ENCODE results near the gene MTSS2. TPM values are rescaled to one million over a fixed set of nuclear protein-coding genes. Genes with fewer than 3 reads are reported as not detected.

Gene MTSS2
- total and polyA plus RNA-seq, 12 donors, result 11.6 to 145 (median 73.9) TPM

DNA sequence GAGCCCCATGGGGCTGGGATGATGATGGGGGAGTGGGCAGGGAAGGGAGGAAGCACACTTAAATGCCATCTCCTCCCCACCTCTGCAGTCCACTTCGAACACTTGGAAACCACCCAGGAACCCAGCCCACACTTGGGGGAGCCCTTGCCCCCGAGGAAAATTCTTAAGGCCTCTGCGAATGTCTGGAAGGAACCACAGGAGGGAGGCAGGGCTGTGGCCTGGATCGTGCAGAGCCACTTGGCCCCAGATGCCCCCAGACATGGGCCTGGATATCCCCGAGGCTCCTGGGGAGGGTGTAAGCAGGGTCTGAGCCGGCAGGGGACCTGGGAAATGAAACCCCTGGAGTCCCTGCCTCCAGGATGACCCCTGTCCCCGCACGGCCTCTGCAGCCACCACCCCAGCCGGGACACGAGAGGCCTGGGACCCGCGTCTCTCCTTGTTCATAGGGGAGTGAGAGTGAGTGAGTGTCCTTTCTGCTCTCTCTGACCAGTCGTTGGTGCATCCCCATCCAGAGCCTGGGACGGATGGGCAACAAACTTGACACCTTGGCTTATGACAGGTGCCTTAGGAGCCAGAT is 11.8 kb upstream of the MTSS2 start:
- intact Hi-C loops (cut with DNase I), result loop anchor here (5.0 kb wide), 2 partner anchors 40 to 45 kb away; no protein-coding TSS in a partner anchor
- peak overlapping the region in 2 of 5 donors; percentile 0 to 48 for H3K27ac ChIP-seq
- DNase-seq, result no peak

DNA sequence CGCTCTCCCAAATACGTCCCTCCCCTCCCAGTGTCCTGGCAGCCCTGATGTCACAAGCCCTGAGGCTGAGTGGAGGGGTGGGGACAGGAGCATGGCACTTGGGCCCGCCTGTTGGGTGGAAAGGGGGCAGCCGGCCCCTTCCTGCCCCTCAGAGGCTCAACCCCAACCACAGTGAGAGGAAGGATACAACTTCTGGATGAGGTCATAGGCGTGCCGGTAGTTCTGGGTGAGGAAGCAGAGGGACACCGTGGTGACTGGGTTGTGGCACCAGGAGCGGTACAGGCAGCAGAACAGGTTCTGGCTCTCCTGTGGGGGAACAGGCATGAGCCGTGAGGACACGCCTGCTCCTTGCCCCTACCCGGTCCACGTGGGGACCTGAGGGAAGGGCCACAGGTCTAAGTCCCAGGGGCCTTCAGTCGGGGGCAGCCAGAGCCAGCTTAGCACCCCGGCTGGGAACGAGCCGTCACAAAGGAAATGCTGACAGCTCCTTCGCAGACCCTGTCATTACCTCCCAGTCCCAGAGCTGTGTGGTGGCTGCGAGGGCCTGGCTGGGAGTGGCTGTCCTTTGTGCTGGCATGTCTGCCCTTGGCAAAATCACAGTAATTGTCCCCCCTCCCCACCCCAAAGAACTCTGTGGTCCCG is 11.2 kb upstream of the MTSS2 start:
- 47 to 81% (median 77%) methylated on average over 5 to 19 of the region's 19 CpGs for WGBS, 4 donors
- H3K9me3 ChIP-seq (replicated peaks in 1 of 3), result no peaks in the 10 kb centered on the region
- no peak for TF ChIP-seq POLR2A (IDR thresholded peaks at IDR 0.05)
- TF ChIP-seq, protein P1, sequence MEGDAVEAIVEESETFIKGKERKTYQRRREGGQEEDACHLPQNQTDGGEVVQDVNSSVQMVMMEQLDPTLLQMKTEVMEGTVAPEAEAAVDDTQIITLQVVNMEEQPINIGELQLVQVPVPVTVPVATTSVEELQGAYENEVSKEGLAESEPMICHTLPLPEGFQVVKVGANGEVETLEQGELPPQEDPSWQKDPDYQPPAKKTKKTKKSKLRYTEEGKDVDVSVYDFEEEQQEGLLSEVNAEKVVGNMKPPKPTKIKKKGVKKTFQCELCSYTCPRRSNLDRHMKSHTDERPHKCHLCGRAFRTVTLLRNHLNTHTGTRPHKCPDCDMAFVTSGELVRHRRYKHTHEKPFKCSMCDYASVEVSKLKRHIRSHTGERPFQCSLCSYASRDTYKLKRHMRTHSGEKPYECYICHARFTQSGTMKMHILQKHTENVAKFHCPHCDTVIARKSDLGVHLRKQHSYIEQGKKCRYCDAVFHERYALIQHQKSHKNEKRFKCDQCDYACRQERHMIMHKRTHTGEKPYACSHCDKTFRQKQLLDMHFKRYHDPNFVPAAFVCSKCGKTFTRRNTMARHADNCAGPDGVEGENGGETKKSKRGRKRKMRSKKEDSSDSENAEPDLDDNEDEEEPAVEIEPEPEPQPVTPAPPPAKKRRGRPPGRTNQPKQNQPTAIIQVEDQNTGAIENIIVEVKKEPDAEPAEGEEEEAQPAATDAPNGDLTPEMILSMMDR (IDR thresholded peaks at IDR 0.05), result no peak

More for the DNA sequence above, 11.8 kb upstream of the MTSS2 start:
- TF ChIP-seq POLR2A (IDR thresholded peaks at IDR 0.05), result no peak
- TF ChIP-seq, protein P1 (IDR thresholded peaks at IDR 0.05), result no peak
- H3K9me3 ChIP-seq (replicated peaks in 1 of 3), result no peaks in the 10 kb centered on the region
- peaks cover 0 to 6% of the 10 kb centered on the region in 2 donors for H3K36me3 ChIP-seq (replicated peaks in 1 of 2)
- H3K4me3 ChIP-seq, result no peak overlapping the region
- H3K27me3 ChIP-seq, result no peaks in the 10 kb centered on the region
- H3K4me1 ChIP-seq (replicated peaks in 1 of 2), result peaks cover 26 to 57% of the 10 kb centered on the region in 2 donors
- WGBS, 4 donors, result 73 to 92% (median 80%) methylated on average over 9 to 14 of the region's 14 CpGs

GRCh38 chr16:70696355-70696754 is 10.5 kb upstream of the MTSS2 start:
- Histone ChIP-seq H3K9me3 (replicated peaks in 1 of 3) (no peaks in the 10 kb centered on the region), H3K27ac (peak overlapping the region in 3 of 5 donors; percentile 38 to 63 (median 48)), H3K4me1 (replicated peaks in 1 of 2) (peaks cover 30 to 57% of the 10 kb centered on the region in 2 donors), H3K36me3 (replicated peaks in 1 of 2) (peaks cover 0 to 6% of the 10 kb centered on the region in 2 donors), H3K27me3 (no peaks in the 10 kb centered on the region), H3K4me3 (no peak overlapping the region)
- no peak for DNase-seq
- WGBS, 4 donors, result 96 to 99% (median 98%) methylated on average over 7 to 8 of the region's 8 CpGs
- TF ChIP-seq, protein P1 (IDR thresholded peaks at IDR 0.05), result no peak
- intact Hi-C loops (cut with DNase I), result loop anchor here (5.0 kb wide), 2 partner anchors 41 to 46 kb away; no protein-coding TSS in a partner anchor

More for the DNA sequence above, 11.2 kb upstream of the MTSS2 start:
- H3K27me3 ChIP-seq, result no peaks in the 10 kb centered on the region
- H3K27ac ChIP-seq, result peak overlapping the region in 2 of 5 donors; percentile 0 to 48
- H3K4me3 ChIP-seq, result no peak overlapping the region
- no peak for DNase-seq
- H3K4me1 ChIP-seq (replicated peaks in 1 of 2), result peaks cover 25 to 57% of the 10 kb centered on the region in 2 donors
- peaks cover 0 to 6% of the 10 kb centered on the region in 2 donors for H3K36me3 ChIP-seq (replicated peaks in 1 of 2)
- intact Hi-C loops (cut with DNase I), result loop anchor here (5.0 kb wide), 2 partner anchors 40 to 45 kb away; no protein-coding TSS in a partner anchor

GRCh38 chr16:70695331-70696070 is 9.6 kb upstream of the MTSS2 start:
- Histone ChIP-seq H3K4me1 (replicated peaks in 1 of 2) (peaks cover 35 to 59% of the 10 kb centered on the region in 2 donors), H3K27me3 (no peaks in the 10 kb centered on the region)
- WGBS, 4 donors, result 58 to 85% (median 62%) methylated on average over 5 to 14 of the region's 14 CpGs

More at GRCh38 chr16:70695331-70696070, 9.6 kb upstream of the MTSS2 start:
- Histone ChIP-seq H3K36me3 (replicated peaks in 1 of 2) (peaks cover 0 to 6% of the 10 kb centered on the region in 2 donors), H3K9me3 (replicated peaks in 1 of 3) (no peaks in the 10 kb centered on the region), H3K4me3 (no peak overlapping the region), H3K27ac (peak overlapping the region in 4 of 5 donors; percentile 16 to 63 (median 43))
- intact Hi-C loops (cut with DNase I), result loop anchor here (5.0 kb wide), 2 partner anchors 42 to 47 kb away; no protein-coding TSS in a partner anchor
- DNase-seq, result peak in 6 of 7 donors; percentile 63 to 84 (median 71)
- TF ChIP-seq, protein P1 (IDR thresholded peaks at IDR 0.05), result peak in 5 of 6 experiments; percentile 17 to 45 (median 26)
- peak in 1 of 2 donors; percentile 22 for TF ChIP-seq POLR2A (IDR thresholded peaks at IDR 0.05)

All from adrenal gland (tissue), 12 donors.